ENCODE data around the gene KLHL20. TPM values are rescaled to one million over a fixed set of nuclear protein-coding genes. Genes with fewer than 3 reads are reported as not detected.
"Not testable (repeated sequence)": the region's sequence is repeated elsewhere in the genome, so short reads cannot be mapped to it uniquely, and the experiment has no call there.

Gene KLHL20
- total RNA-seq, 4 donors from 2014 or later = 18.2 to 31.6 (median 19.9) TPM

DNA sequence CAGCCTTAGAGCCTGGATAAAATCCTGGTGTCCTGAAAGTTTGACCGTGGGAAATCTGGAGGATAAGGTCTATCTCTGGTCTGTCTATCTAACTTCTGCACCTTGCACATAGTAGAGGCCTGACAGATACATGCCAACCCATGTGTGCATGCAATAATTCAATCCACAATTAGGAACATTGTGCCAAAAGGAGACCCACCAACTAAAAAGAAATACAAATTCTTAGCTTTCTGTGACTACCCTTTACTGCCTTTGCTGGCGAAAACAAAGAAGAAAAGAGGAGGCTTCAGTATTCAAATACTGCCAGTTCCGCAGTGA lies 381 bp upstream of the KLHL20 start:
- DNase-seq (ENCODE audit: low spot score in 2 of 2) = no peak
- H3K4me3 ChIP-seq (ENCODE audit: low read depth, poor library complexity, severe bottlenecking) = peak overlapping the region; percentile 85
- WGBS, 2 donors = 59 to 65% methylated on average over 3 of the region's 3 CpGs
- intact Hi-C loops (cut with DNase I; ENCODE audit: low total_unique reads) = no loop called here
- no peak for TF ChIP-seq POLR2A (IDR thresholded peaks at IDR 0.05)
- TF ChIP-seq, protein P1, sequence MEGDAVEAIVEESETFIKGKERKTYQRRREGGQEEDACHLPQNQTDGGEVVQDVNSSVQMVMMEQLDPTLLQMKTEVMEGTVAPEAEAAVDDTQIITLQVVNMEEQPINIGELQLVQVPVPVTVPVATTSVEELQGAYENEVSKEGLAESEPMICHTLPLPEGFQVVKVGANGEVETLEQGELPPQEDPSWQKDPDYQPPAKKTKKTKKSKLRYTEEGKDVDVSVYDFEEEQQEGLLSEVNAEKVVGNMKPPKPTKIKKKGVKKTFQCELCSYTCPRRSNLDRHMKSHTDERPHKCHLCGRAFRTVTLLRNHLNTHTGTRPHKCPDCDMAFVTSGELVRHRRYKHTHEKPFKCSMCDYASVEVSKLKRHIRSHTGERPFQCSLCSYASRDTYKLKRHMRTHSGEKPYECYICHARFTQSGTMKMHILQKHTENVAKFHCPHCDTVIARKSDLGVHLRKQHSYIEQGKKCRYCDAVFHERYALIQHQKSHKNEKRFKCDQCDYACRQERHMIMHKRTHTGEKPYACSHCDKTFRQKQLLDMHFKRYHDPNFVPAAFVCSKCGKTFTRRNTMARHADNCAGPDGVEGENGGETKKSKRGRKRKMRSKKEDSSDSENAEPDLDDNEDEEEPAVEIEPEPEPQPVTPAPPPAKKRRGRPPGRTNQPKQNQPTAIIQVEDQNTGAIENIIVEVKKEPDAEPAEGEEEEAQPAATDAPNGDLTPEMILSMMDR (IDR thresholded peaks at IDR 0.05) = no peak

DNA sequence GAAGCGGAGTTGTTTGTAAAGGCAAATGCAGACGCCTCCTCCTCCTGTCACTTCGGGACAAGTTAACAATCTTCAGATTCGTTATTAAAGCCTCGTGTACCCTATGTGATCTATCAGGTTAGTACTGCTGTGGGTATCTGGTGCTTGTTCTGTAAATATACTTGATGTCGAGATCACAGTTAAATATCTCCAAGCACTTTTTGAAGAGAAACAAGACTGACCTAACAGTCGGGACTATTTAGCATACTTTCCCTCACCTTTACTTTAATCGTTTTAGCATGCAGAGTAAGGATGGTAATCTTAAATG lies 710 bp downstream of the KLHL20 start:
- no peak for DNase-seq (ENCODE audit: low spot score in 2 of 2)
- WGBS, 2 donors = 0 to 1% methylated on average over 8 of the region's 8 CpGs
- peak overlapping the region; percentile 85 for H3K4me3 ChIP-seq (ENCODE audit: low read depth, poor library complexity, severe bottlenecking)
- intact Hi-C loops (cut with DNase I; ENCODE audit: low total_unique reads) = no loop called here
- TF ChIP-seq POLR2A (IDR thresholded peaks at IDR 0.05) = no peak
- TF ChIP-seq, protein P1 (IDR thresholded peaks at IDR 0.05) = no peak

DNA sequence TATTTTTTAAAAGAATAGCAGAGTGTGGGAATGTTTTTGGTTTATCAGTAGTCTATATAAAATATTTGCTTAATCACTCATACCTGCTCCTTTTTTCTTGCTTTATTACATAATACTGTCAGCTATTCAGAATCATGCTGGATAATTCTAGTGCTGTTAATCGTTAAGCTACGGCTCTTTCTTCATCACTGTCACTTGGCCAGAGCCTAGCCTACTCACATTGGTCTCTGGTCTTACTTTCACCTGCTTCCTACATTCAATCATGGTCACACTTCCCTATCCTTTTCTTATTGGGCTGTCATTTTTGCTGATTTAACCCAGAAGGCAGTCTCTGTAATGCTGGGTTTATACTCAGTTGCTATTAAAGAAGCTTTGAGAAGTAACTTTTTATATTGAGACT lies 2.5 kb downstream of the KLHL20 start:
- intact Hi-C loops (cut with DNase I; ENCODE audit: low total_unique reads) = no loop called here
- no peak for TF ChIP-seq POLR2A (IDR thresholded peaks at IDR 0.05)
- TF ChIP-seq, protein P1 (IDR thresholded peaks at IDR 0.05) = no peak
- no peak for DNase-seq (ENCODE audit: low spot score in 2 of 2)
- WGBS, 2 donors = 65 to 81% methylated on average over 2 of the region's 2 CpGs
- H3K4me3 ChIP-seq (ENCODE audit: low read depth, poor library complexity, severe bottlenecking) = no peak overlapping the region

DNA sequence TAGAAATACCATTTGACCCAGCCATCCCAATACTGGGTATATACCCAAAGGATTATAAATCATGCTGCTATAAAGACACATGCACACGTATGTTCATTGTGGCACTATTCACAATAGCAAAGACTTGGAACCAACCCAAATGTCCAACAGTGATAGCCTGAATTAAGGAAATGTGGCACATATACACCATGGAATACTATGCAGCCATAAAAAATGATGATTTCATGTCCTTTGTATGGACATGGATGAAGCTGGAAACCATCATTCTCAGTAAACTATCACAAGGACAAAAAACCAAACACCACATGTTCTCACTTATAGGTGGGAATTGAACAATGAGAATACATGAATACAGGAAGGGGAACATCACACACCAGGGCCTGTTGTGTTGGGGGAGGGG lies 16.6 kb downstream of the KLHL20 start:
- DNase-seq (ENCODE audit: low spot score in 2 of 2); intact Hi-C loops (cut with DNase I; ENCODE audit: low total_unique reads); H3K4me3 ChIP-seq (ENCODE audit: low read depth, poor library complexity, severe bottlenecking): not testable (repeated sequence)
- WGBS, 2 donors = 83 to 94% methylated on average over 1 of the region's 1 CpG

DNA sequence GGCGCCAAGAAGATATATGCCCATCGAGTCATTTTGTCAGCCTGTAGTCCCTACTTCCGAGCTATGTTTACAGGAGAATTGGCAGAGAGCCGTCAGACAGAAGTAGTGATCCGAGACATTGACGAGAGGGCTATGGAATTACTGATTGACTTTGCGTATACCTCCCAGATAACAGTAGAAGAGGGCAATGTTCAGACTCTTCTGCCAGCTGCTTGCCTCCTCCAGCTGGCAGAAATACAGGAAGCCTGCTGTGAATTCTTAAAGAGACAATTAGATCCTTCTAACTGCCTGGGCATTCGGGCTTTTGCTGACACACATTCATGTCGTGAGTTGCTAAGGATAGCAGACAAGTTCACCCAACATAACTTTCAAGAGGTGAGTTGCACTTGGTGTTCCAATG lies 19.1 kb downstream of the KLHL20 start:
- WGBS, 2 donors = 91 to 92% methylated on average over 9 of the region's 9 CpGs
- no peak overlapping the region for H3K4me3 ChIP-seq (ENCODE audit: low read depth, poor library complexity, severe bottlenecking)
- DNase-seq (ENCODE audit: low spot score in 2 of 2) = no peak
- TF ChIP-seq POLR2A (IDR thresholded peaks at IDR 0.05) = no peak
- TF ChIP-seq, protein P1 (IDR thresholded peaks at IDR 0.05) = no peak
- intact Hi-C loops (cut with DNase I; ENCODE audit: low total_unique reads) = no loop called here

DNA sequence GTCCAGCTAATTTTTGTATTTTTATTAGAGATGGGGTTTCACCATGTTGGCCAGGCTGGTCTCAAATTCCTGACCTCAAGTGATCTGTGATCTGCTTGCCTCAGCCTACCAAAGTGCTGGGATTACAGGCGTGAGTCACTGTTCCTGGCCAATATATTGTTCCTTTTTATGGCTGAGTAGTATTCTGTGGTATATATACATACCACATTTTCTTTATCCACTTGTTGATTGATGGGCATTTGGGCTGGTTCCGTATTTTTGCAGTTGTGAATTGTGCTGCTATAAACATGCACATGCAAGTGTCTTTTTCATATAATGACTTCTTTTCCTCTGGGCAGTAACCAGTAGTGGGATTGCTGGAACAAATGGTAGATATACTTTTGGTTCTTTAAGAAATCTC lies 21.3 kb downstream of the KLHL20 start:
- H3K4me3 ChIP-seq (ENCODE audit: low read depth, poor library complexity, severe bottlenecking); intact Hi-C loops (cut with DNase I; ENCODE audit: low total_unique reads); DNase-seq (ENCODE audit: low spot score in 2 of 2): not testable (repeated sequence)
- 97% methylated on average over 2 of the region's 2 CpGs for WGBS, 2 donors

DNA sequence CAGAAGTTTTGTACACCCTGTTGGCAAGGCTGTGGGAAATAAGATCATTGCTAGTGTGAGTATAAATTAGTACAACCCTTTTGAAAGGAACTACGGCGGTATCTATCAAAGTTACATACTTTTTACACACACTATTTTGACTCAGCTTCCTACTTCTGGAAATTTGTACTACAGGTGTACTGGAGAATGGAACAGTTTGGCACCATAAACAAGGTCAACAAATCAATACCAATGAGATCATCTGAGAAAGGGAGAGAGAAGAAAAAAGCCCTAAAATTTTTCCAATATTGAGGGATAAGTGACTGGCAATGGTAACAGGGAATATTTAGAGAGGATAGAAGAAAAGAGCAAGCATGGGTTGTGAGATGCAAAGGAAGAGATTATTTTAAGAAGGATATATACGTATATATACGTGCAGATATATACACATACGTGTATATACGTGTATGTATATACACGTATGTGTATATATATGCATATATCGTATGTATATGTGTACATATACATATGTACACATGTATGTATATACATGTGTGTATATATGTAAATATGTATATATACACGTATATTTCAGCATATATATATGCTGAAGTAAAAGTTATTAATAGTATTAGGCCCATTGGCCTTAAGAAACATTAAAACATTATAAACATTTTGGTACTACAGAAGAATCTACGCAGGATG lies 27.6 kb downstream of the KLHL20 start:
- intact Hi-C loops (cut with DNase I; ENCODE audit: low total_unique reads) = no loop called here
- TF ChIP-seq, protein P1 (IDR thresholded peaks at IDR 0.05) = no peak
- TF ChIP-seq POLR2A (IDR thresholded peaks at IDR 0.05) = no peak
- no peak overlapping the region for H3K4me3 ChIP-seq (ENCODE audit: low read depth, poor library complexity, severe bottlenecking)
- WGBS, 2 donors = 97 to 98% methylated on average over 10 of the region's 10 CpGs
- no peak for DNase-seq (ENCODE audit: low spot score in 2 of 2)
